ENCODE results near the gene ELP4.

DNA sequence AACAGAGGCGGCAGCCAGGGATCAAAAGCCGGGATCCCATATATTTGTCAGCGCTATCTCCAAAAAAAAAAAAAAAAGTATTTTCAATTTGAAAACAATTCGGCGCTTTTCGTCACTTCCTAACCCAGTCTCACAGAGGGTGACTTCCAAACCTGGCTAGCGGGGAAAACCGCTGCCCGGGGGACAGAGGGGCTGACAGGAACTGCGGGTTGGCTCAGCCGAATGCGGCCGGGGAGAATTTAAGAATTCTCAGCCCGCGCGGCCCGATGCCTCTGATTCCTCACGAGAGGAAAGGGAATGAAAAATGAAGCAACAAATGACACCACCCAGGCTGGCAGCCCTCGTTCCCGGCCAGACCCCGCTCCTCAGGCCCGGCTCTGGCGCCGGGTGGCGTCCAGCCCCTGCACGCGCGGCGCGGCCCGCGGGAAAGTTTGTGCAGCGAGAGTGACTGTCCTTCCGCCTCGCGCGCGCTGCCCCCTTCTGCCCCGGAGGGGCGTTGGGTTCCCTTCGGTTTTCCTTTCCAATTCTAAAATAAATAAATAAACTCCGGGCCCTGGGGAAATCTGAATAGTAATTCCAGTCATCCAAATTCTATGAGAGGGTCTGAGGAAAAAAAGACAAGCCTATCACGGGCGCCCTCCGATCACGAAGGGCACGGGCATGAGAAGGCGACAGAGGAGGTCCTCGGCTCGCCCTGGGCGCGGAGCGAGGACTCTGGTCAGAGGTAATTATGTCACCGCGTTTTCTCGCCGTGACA is 306.3 kb downstream of the ELP4 start:
- no peak for TF ChIP-seq POLR2A (IDR thresholded peaks at IDR 0.05)
- TF ChIP-seq, protein P1, sequence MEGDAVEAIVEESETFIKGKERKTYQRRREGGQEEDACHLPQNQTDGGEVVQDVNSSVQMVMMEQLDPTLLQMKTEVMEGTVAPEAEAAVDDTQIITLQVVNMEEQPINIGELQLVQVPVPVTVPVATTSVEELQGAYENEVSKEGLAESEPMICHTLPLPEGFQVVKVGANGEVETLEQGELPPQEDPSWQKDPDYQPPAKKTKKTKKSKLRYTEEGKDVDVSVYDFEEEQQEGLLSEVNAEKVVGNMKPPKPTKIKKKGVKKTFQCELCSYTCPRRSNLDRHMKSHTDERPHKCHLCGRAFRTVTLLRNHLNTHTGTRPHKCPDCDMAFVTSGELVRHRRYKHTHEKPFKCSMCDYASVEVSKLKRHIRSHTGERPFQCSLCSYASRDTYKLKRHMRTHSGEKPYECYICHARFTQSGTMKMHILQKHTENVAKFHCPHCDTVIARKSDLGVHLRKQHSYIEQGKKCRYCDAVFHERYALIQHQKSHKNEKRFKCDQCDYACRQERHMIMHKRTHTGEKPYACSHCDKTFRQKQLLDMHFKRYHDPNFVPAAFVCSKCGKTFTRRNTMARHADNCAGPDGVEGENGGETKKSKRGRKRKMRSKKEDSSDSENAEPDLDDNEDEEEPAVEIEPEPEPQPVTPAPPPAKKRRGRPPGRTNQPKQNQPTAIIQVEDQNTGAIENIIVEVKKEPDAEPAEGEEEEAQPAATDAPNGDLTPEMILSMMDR (IDR thresholded peaks at IDR 0.05) = no peak
